A673 (cell line): Measurements from ENCODE around the gene WASHC2C.
"Not testable (repeated sequence)": the region's sequence is repeated elsewhere in the genome, so short reads cannot be mapped to it uniquely, and the experiment has no call there.

ENCODE experiments used
- EZH2 ChIP-seq: fragments of 200-600 bp; sonication (generic); IDR thresholded peaks from 2 replicates; pipeline ENCODE4 v1.6.1; 2017; ENCODE audit warnings: borderline replicate concordance, low read depth, mild to moderate bottlenecking, mixed read lengths, antibody characterized with exemption, low read length; ENCODE audit not compliant: poor library complexity, severe bottlenecking
- TF ChIP-seq, protein P1 (sequence below): fragments of 300-800, 200-600 bp; sonication (generic); conservative IDR thresholded peaks from 2 replicates; pipeline ENCODE4 v1.5.1; 2017; ENCODE audit warnings: low read depth, mild to moderate bottlenecking, antibody characterized with exemption, low read length, moderate library complexity, mixed read lengths

GRCh38 chr10:45752210-45752609 lies 25.1 kb downstream of the WASHC2C start:
- TF ChIP-seq, protein P1, sequence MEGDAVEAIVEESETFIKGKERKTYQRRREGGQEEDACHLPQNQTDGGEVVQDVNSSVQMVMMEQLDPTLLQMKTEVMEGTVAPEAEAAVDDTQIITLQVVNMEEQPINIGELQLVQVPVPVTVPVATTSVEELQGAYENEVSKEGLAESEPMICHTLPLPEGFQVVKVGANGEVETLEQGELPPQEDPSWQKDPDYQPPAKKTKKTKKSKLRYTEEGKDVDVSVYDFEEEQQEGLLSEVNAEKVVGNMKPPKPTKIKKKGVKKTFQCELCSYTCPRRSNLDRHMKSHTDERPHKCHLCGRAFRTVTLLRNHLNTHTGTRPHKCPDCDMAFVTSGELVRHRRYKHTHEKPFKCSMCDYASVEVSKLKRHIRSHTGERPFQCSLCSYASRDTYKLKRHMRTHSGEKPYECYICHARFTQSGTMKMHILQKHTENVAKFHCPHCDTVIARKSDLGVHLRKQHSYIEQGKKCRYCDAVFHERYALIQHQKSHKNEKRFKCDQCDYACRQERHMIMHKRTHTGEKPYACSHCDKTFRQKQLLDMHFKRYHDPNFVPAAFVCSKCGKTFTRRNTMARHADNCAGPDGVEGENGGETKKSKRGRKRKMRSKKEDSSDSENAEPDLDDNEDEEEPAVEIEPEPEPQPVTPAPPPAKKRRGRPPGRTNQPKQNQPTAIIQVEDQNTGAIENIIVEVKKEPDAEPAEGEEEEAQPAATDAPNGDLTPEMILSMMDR = not testable (repeated sequence)
- not testable (repeated sequence) for TF ChIP-seq EZH2
